NCI-H2029 (cell line): ENCODE measurements around the gene KDM2A.
A peak's percentile ranks its signal among the peaks of the same experiment; 100 is the strongest.

Experiments
- DNase-seq: peaks from one replicate; lab custom pipeline; 2025; lab: John Stamatoyannopoulos, UW

The KDM2A gene

GRCh38 chr11:67302571-67303131 is 183.6 kb downstream of the KDM2A start:
- peak; percentile 25 for DNase-seq

GRCh38 chr11:67303132-67303834 is 184.2 kb downstream of the KDM2A start, which contains the start of gene SSH3:
TSS of gene SSH3 (plus strand) at chr11:67303530. CDS start at chr11:67303626, 96 bp downstream.
- peak; percentile 65 for DNase-seq

GRCh38 chr11:67303835-67304411 is 184.9 kb downstream of the KDM2A start:
- DNase-seq = no peak

GRCh38 chr11:67304511-67305113 is 185.5 kb downstream of the KDM2A start:
- DNase-seq = no peak

GRCh38 chr11:67306769-67307544 is 187.9 kb downstream of the KDM2A start:
- DNase-seq = no peak

- DNase-seq = no peak
Measured at GRCh38 chr11:67307545-67308001, 188.5 kb downstream of the KDM2A start.
